Lower leg skin (tissue), 4 donors: Measurements from ENCODE around the gene HILPDA. TPM values are rescaled to one million over a fixed set of nuclear protein-coding genes. Genes with fewer than 3 reads are reported as not detected.
"Not testable (repeated sequence)": the region's sequence is repeated elsewhere in the genome, so short reads cannot be mapped to it uniquely, and the experiment has no call there.

Source experiments
- DNase-seq, 2 donors: peaks; one replicate each; pipeline ENCODE4 v3.0.0-alpha.2; 2019; ENCODE audit warnings: low spot score in 2 of 2
- H3K4me3 ChIP-seq: fragments of 200-600 bp; sonication (generic); 2 replicates; pipeline ENCODE4 v1.5.1; 2017; ENCODE audit warnings: mild to moderate bottlenecking, low read depth; ENCODE audit not compliant: poor library complexity, severe bottlenecking
- CTCF ChIP-seq, 3 donors: fragments of 450-650 bp; IDR thresholded peaks; one replicate each; pipeline ENCODE4 v1.5.1; 2016; ENCODE audit warnings: antibody characterized with exemption in 3 of 3, mild to moderate bottlenecking in 3 of 3, moderate library complexity in 2 of 3
- POLR2A ChIP-seq, 2 donors: fragments of 450-650 bp; IDR thresholded peaks; one replicate each; pipeline ENCODE4 v1.6.1; 2016 to 2017; ENCODE audit warnings: antibody characterized with exemption in 2 of 2, mild to moderate bottlenecking in 1 of 2, moderate library complexity in 1 of 2
- WGBS, 2 donors: methylation state at CpG; one replicate each; pipeline ENCODE4 v1.1.5; 2018; 5-methylcytosine and 5-hydroxymethylcytosine counted together
- intact Hi-C: fragments of 100-400 bp; cut with DNase I; formaldehyde crosslinking; loops from one replicate; pipeline ENCODE4 v1.15.0; 2023; ENCODE audit warnings: low total_unique reads
- total RNA-seq, 4 donors: library from RNA; depleted of rRNA; stranded (reverse); fragments of >200 nt; gene quantifications; one replicate each; pipeline ENCODE4 v1.1.0, GENCODE V29; 2016

HILPDA gene
- total RNA-seq, 4 donors from 2014 or later = 19.0 to 66.0 (median 35.8) TPM

GRCh38 chr7:128453836-128454804, 1.6 kb upstream of the HILPDA start:
- WGBS, 2 donors = 43 to 48% methylated on average over 21 to 23 of the region's 23 CpGs
- no peak overlapping the region for H3K4me3 ChIP-seq
- no peak for TF ChIP-seq CTCF (IDR thresholded peaks at IDR 0.05)
- no peak for TF ChIP-seq POLR2A (IDR thresholded peaks at IDR 0.05)
- peak; percentile 76 to 93 for DNase-seq
- intact Hi-C loops = no loop called here

GRCh38 chr7:128454808-128455542, 703 bp upstream of the HILPDA start:
- no peak for DNase-seq
- no peak overlapping the region for H3K4me3 ChIP-seq
- 50 to 52% methylated on average over 25 of the region's 25 CpGs for WGBS, 2 donors
- TF ChIP-seq CTCF (IDR thresholded peaks at IDR 0.05) = no peak
- TF ChIP-seq POLR2A (IDR thresholded peaks at IDR 0.05) = no peak
- intact Hi-C loops = no loop called here

- peak overlapping the region; percentile 77 for H3K4me3 ChIP-seq
- WGBS, 2 donors = 2 to 5% methylated on average over 5 of the region's 5 CpGs
- DNase-seq = no peak
- no peak for TF ChIP-seq CTCF (IDR thresholded peaks at IDR 0.05)
- no peak for TF ChIP-seq POLR2A (IDR thresholded peaks at IDR 0.05)
- intact Hi-C loops = no loop called here
Measured at GRCh38 chr7:128456255-128456725, 612 bp downstream of the HILPDA start.

GRCh38 chr7:128457385-128457784, 1.7 kb downstream of the HILPDA start:
- WGBS, 2 donors = 59 to 63% methylated on average over 6 of the region's 6 CpGs
- DNase-seq, intact Hi-C loops, H3K4me3 ChIP-seq: not testable (repeated sequence)

GRCh38 chr7:128458956-128459355, 3.3 kb downstream of the HILPDA start:
- intact Hi-C loops = no loop called here
- no peak overlapping the region for H3K4me3 ChIP-seq
- WGBS, 2 donors = 37 to 44% methylated on average over 3 of the region's 3 CpGs
- TF ChIP-seq CTCF (IDR thresholded peaks at IDR 0.05) (no peak), POLR2A (IDR thresholded peaks at IDR 0.05) (no peak)
- DNase-seq = no peak

GRCh38 chr7:128459394-128459878, 3.8 kb downstream of the HILPDA start:
- intact Hi-C loops = no loop called here
- 34% methylated on average over 5 of the region's 5 CpGs for WGBS, 2 donors
- TF ChIP-seq CTCF (IDR thresholded peaks at IDR 0.05) = peak in 1 of 3 donors; percentile 80
- no peak for TF ChIP-seq POLR2A (IDR thresholded peaks at IDR 0.05)
- peak; percentile 74 to 88 for DNase-seq
- no peak overlapping the region for H3K4me3 ChIP-seq
